ENCODE data around the gene MAD1L1. TPM values are rescaled to one million over a fixed set of nuclear protein-coding genes. Genes with fewer than 3 reads are reported as not detected.

The MAD1L1 gene
- total RNA-seq, 1 experiment from 2014 or later = 78.6 TPM

Other genes with a start within 250 kb of the MAD1L1 start
- gene MRM2, start 9.3 kb upstream of the MAD1L1 start, total RNA-seq (2014; rRNA removed) = 40.0 and 45.8 TPM in 2 replicates
- 91.0 and 107 TPM in 2 replicates for gene NUDT1, start 9.3 kb upstream of the MAD1L1 start, total RNA-seq (2014; rRNA removed)
- 26.0 and 27.7 TPM in 2 replicates for gene SNX8, start 81.5 kb upstream of the MAD1L1 start, total RNA-seq (2014; rRNA removed)
- 281 and 293 TPM in 2 replicates for gene EIF3B, start 121.9 kb upstream of the MAD1L1 start, total RNA-seq (2014; rRNA removed)
- gene CHST12, start 170.7 kb upstream of the MAD1L1 start, total RNA-seq (2014; rRNA removed) = 9.6 and 11.4 TPM in 2 replicates
- not detected in 2 replicates for gene GRIFIN, start 243.5 kb upstream of the MAD1L1 start, total RNA-seq (2014; rRNA removed)

Measured in LHCN-M2 (cell line).